CD14-positive monocyte (primary cell): ENCODE results near the gene CPNE8. TPM values are rescaled to one million over a fixed set of nuclear protein-coding genes. Genes with fewer than 3 reads are reported as not detected.

Experiments used
- DNase-seq, 3 donors: peaks; one replicate each; pipeline ENCODE4 v3.0.0-alpha.2; 2011 to 2022
- H2AFZ ChIP-seq: 2 replicates; pipeline ENCODE4 v1.6.0; 2012; ENCODE audit warnings: mild to moderate bottlenecking, low read depth, low read length, inconsistent platforms; ENCODE audit not compliant: insufficient read depth, poor library complexity, severe bottlenecking
- H3K27ac ChIP-seq, 2 donors: 1 replicate in 1 of 2; 2 replicates in 1 of 2; pipeline ENCODE4 v1.5.1; 2012 to 2013; ENCODE audit warnings: low read length in 2 of 2, control low read depth in 1 of 2, inconsistent platforms in 1 of 2, low read depth in 1 of 2, mild to moderate bottlenecking in 1 of 2
- H3K27me3 ChIP-seq, 2 donors: one replicate each; pipeline versions ENCODE4 v1.6.0 to v1.6.1; 2011 to 2013; ENCODE audit warnings: low read length in 2 of 2; ENCODE audit not compliant: control insufficient read depth in 2 of 2, insufficient read depth in 2 of 2
- H3K36me3 ChIP-seq, 2 donors: replicated peaks in 1 of 2; 1 replicate in 1 of 2; 2 replicates in 1 of 2; pipeline versions ENCODE4 v1.5.1 to v1.6.1; 2012 to 2013; ENCODE audit warnings: low read length in 2 of 2, control low read depth in 1 of 2, inconsistent platforms in 1 of 2, mild to moderate bottlenecking in 1 of 2; ENCODE audit not compliant: insufficient read depth in 2 of 2, control insufficient read depth in 1 of 2
- H3K4me1 ChIP-seq, 2 donors: 1 replicate in 1 of 2; 2 replicates in 1 of 2; pipeline versions ENCODE4 v1.5.1 to v1.6.1; 2012 to 2013; ENCODE audit warnings: low read length in 2 of 2, control low read depth in 1 of 2, inconsistent platforms in 1 of 2, mild to moderate bottlenecking in 1 of 2, moderate library complexity in 1 of 2; ENCODE audit not compliant: insufficient read depth in 2 of 2, control insufficient read depth in 1 of 2
- H3K4me2 ChIP-seq: replicated peaks from 2 replicates; pipeline ENCODE3; 2012; ENCODE audit warnings: low read length, moderate library complexity, mild to moderate bottlenecking; ENCODE audit not compliant: poor library complexity, severe bottlenecking; ENCODE audit errors: extremely low read depth
- H3K4me3 ChIP-seq, 3 experiments: fragments of 200-600 bp in 1 of 3; sonication (generic) in 1 of 3; replicated peaks in 1 of 3; 1 replicate in 2 of 3; 2 replicates in 1 of 3; pipeline ENCODE4 v1.5.1; 2011 to 2013; ENCODE audit warnings: low read length in 3 of 3, mild to moderate bottlenecking in 3 of 3, control low read depth in 2 of 3, low read depth in 2 of 3, inconsistent platforms in 1 of 3, moderate library complexity in 1 of 3
- H3K79me2 ChIP-seq: 2 replicates; pipeline ENCODE4 v1.6.0; 2012; ENCODE audit warnings: mild to moderate bottlenecking, control low read depth, inconsistent platforms, low read length, moderate library complexity; ENCODE audit not compliant: insufficient read depth
- H3K9ac ChIP-seq: 2 replicates; pipeline ENCODE4 v1.6.0; 2017; ENCODE audit warnings: low read length, mild to moderate bottlenecking; ENCODE audit not compliant: insufficient read depth, poor library complexity, severe bottlenecking
- H3K9me3 ChIP-seq, 2 donors: replicated peaks in 1 of 2; 1 replicate in 1 of 2; 2 replicates in 1 of 2; pipeline versions ENCODE4 v1.5.1 to v1.6.1; 2012 to 2013; ENCODE audit warnings: low read length in 2 of 2, control low read depth in 1 of 2; ENCODE audit not compliant: control insufficient read depth in 1 of 2, insufficient read depth in 1 of 2
- H4K20me1 ChIP-seq: 2 replicates; pipeline ENCODE4 v1.6.0; 2012; ENCODE audit warnings: mild to moderate bottlenecking, low read length, control low read depth, moderate library complexity; ENCODE audit not compliant: insufficient read depth
- H3K27ac Mint-ChIP-seq, 7 donors: one replicate each; pipeline ENCODE4 v1.8.0; 2020; ENCODE audit warnings: mild to moderate bottlenecking in 7 of 7, mixed read lengths in 7 of 7, moderate library complexity in 6 of 7, inconsistent platforms in 2 of 7
- H3K27me3 Mint-ChIP-seq, 3 donors: one replicate each; pipeline ENCODE4 v1.8.0; 2021 to 2022; ENCODE audit warnings: low read depth in 3 of 3, mild to moderate bottlenecking in 3 of 3, mixed read lengths in 3 of 3, moderate library complexity in 3 of 3, inconsistent platforms in 1 of 3
- H3K36me3 Mint-ChIP-seq, 2 donors: one replicate each; pipeline ENCODE4 v1.8.0; 2020; ENCODE audit warnings: mixed read lengths in 2 of 2, inconsistent platforms in 1 of 2, mild to moderate bottlenecking in 1 of 2
- H3K4me1 Mint-ChIP-seq: one replicate; pipeline ENCODE4 v1.8.0; 2020; ENCODE audit warnings: mild to moderate bottlenecking, mixed read lengths
- H3K4me3 Mint-ChIP-seq, 2 donors: one replicate each; pipeline ENCODE4 v1.8.0; 2020; ENCODE audit warnings: mild to moderate bottlenecking in 2 of 2, mixed read lengths in 2 of 2, moderate library complexity in 1 of 2
- H3K9me3 Mint-ChIP-seq, 7 donors: one replicate each; pipeline ENCODE4 v1.8.0; 2020 to 2022; ENCODE audit warnings: mixed read lengths in 7 of 7, mild to moderate bottlenecking in 6 of 7, moderate library complexity in 6 of 7, inconsistent platforms in 2 of 7
- WGBS: methylation state at CpG from one replicate; pipeline ENCODE4 v1.1.5; 2013; ENCODE audit warnings: missing lambda C conversion rate; ENCODE audit not compliant: insufficient coverage; 5-methylcytosine and 5-hydroxymethylcytosine counted together
- intact Hi-C, 2 donors: fragments of 100-400 bp; cut with micrococcal nuclease; formaldehyde crosslinking; loops; one replicate each; pipeline versions ENCODE4 v1.15.0 to v1.15.1; 2023
- polyA plus RNA-seq, 3 donors: library from polyadenylated mRNA; depleted of rRNA in 1 of 3; unstranded in 2 of 3; stranded (reverse) in 1 of 3; fragments of 300-500 nt in 2 of 3; fragments of >200 nt in 1 of 3; fragmentation: Illumina TruSeq in 2 of 3; gene quantifications; 1 replicate in 2 of 3; 2 replicates in 1 of 3; pipeline ENCODE4 v1.2.3, GENCODE V29; 2012 to 2021
- TF ChIP-seq, protein P1 (sequence below): fragments of 200-600 bp; IDR thresholded peaks from one replicate; pipeline ENCODE4 v1.8.0; 2022; ENCODE audit warnings: antibody characterized with exemption, mild to moderate bottlenecking

CPNE8 gene
- polyA plus RNA-seq, 3 donors: 15.2 to 22.5 (median 19.0) TPM

- peaks cover 31 to 41% (median 34%) of the 10 kb centered on the region in 7 donors for H3K9me3 Mint-ChIP-seq
Observed at GRCh38 chr12:38788106-38788505, 117.3 kb downstream of the CPNE8 start.

GRCh38 chr12:38785381-38785780 is 120.0 kb downstream of the CPNE8 start:
- Histone ChIP-seq H3K4me2 (no peak overlapping the region), H3K4me3 (no peak overlapping the region), H4K20me1 (no peaks in the 10 kb centered on the region), H3K4me1 (no peaks in the 10 kb centered on the region), H3K27me3 (no peaks in the 10 kb centered on the region), H3K79me2 (peaks cover 21% of the 10 kb centered on the region), H3K9me3 (peaks cover 4 to 33% of the 10 kb centered on the region in 2 donors), H3K36me3 (peaks cover 0 to 42% of the 10 kb centered on the region in 2 donors), H3K9ac (no peak overlapping the region), H3K27ac (no peak overlapping the region), H2AFZ (no peak overlapping the region)
- H3K9me3 Mint-ChIP-seq: peaks cover 27 to 43% (median 31%) of the 10 kb centered on the region in 7 donors
- H3K27ac Mint-ChIP-seq: no peak overlapping the region
- peaks cover 36 to 64% of the 10 kb centered on the region in 2 donors for H3K36me3 Mint-ChIP-seq
- WGBS: no CpG with 5 or more reads among the region's 1 CpG
- TF ChIP-seq, protein P1, sequence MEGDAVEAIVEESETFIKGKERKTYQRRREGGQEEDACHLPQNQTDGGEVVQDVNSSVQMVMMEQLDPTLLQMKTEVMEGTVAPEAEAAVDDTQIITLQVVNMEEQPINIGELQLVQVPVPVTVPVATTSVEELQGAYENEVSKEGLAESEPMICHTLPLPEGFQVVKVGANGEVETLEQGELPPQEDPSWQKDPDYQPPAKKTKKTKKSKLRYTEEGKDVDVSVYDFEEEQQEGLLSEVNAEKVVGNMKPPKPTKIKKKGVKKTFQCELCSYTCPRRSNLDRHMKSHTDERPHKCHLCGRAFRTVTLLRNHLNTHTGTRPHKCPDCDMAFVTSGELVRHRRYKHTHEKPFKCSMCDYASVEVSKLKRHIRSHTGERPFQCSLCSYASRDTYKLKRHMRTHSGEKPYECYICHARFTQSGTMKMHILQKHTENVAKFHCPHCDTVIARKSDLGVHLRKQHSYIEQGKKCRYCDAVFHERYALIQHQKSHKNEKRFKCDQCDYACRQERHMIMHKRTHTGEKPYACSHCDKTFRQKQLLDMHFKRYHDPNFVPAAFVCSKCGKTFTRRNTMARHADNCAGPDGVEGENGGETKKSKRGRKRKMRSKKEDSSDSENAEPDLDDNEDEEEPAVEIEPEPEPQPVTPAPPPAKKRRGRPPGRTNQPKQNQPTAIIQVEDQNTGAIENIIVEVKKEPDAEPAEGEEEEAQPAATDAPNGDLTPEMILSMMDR: no peak
- no peaks in the 10 kb centered on the region for H3K27me3 Mint-ChIP-seq
- intact Hi-C loops: no loop called here
- DNase-seq: no peak
- H3K4me3 Mint-ChIP-seq: no peak overlapping the region
- H3K4me1 Mint-ChIP-seq: no peaks in the 10 kb centered on the region

More at GRCh38 chr12:38788106-38788505, 117.3 kb downstream of the CPNE8 start:
- Mint-ChIP-seq H3K4me1 (peaks cover 3% of the 10 kb centered on the region), H3K27me3 (no peaks in the 10 kb centered on the region), H3K36me3 (peaks cover 42 to 67% of the 10 kb centered on the region in 2 donors), H3K4me3 (no peak overlapping the region), H3K27ac (no peak overlapping the region)
- no peak overlapping the region for H3K9ac ChIP-seq
- intact Hi-C loops: no loop called here
- DNase-seq: no peak
- H3K9me3 ChIP-seq: peaks cover 4 to 37% of the 10 kb centered on the region in 2 donors
- H3K36me3 ChIP-seq: peaks cover 0 to 41% of the 10 kb centered on the region in 2 donors
- WGBS: no CpG with 5 or more reads among the region's 1 CpG
- peaks cover 29% of the 10 kb centered on the region for H3K79me2 ChIP-seq
- H3K27ac ChIP-seq: no peak overlapping the region
- no peaks in the 10 kb centered on the region for H3K27me3 ChIP-seq
- TF ChIP-seq, protein P1: no peak
- no peak overlapping the region for H3K4me2 ChIP-seq
- H4K20me1 ChIP-seq: no peaks in the 10 kb centered on the region
- H3K4me3 ChIP-seq: no peak overlapping the region
- no peaks in the 10 kb centered on the region for H3K4me1 ChIP-seq
- H2AFZ ChIP-seq: no peak overlapping the region
